HG02623 (cell line): Measurements from ENCODE around the gene PRSS8.
"Not testable (repeated sequence)": the region's sequence is repeated elsewhere in the genome, so short reads cannot be mapped to it uniquely, and the experiment has no call there.

Experiments
- ATAC-seq: cut with Tn5 transposase; IDR thresholded peaks from one replicate; pipeline ENCODE4 v1.9.1; 2021; ENCODE audit warnings: moderate library complexity; ENCODE audit not compliant: unreplicated experiment

PRSS8 gene

GRCh38 chr16:31145398-31145990 is 10.0 kb upstream of the PRSS8 start:
- no peak for ATAC-seq

DNA sequence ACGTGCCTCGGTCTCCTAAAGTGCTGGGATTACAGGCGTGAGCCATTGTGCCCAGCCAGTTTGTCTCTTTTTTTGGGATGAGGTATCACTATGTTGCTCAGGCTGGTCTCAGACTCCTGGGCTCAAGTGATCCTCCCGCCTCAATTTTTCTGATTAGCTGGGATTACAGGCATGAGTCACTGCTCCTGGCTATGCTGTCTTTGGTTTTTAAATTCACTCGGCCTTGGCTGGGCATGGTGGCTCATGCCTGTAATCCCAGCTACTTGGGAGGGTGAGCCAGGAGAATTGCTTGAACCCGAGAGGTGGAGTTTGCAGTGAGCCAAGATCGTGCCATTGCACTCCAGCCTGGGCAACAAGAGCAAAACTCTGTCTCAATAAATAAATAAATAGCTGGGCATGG is 8.9 kb upstream of the PRSS8 start:
- not testable (repeated sequence) for ATAC-seq

- no peak for ATAC-seq
Measured at GRCh38 chr16:31143694-31144148, 8.2 kb upstream of the PRSS8 start.

- no peak for ATAC-seq
Measured at GRCh38 chr16:31143011-31143693, 7.6 kb upstream of the PRSS8 start.

- peak; percentile 81 for ATAC-seq
Measured at GRCh38 chr16:31142109-31143010, 6.8 kb upstream of the PRSS8 start.

DNA sequence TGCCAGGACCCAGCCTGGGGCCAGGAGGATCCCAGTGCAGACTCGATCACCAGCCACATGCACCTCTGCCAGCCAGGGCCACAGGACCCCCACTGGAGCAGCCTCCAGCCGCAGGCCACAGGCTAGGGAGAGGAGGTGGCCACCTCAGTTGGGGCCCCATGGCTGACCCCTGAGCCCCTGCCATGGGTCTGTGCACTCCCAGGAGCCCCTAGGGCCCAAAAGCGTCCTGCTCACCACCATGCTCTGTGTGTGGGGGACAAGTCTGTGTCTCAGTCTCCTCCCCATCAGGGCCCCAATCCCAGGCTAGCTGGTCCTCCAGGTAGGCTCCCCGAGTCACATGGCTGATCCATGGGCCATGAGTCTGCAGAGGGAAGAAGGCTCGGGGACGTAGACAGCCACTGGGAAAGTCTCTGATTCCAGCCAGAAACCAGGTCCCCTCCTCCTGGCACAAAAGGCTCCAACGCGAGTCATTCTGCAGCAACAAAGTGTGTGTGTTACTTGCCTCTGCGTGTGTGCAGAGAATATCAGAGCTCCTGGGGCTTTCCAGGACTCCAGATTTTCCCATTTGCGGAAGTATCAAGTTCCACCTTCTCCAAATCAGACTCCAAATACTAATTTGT is 6.1 kb upstream of the PRSS8 start:
- ATAC-seq, result no peak

- ATAC-seq, result not testable (repeated sequence)
Measured at GRCh38 chr16:31141071-31141469, 5.5 kb upstream of the PRSS8 start.

- ATAC-seq, result no peak
Measured at GRCh38 chr16:31138621-31139578, 3.4 kb upstream of the PRSS8 start.

GRCh38 chr16:31136822-31137499 is 1.4 kb upstream of the PRSS8 start:
- not testable (repeated sequence) for ATAC-seq

GRCh38 chr16:31136287-31136662 is 748 bp upstream of the PRSS8 start:
- no peak for ATAC-seq

DNA sequence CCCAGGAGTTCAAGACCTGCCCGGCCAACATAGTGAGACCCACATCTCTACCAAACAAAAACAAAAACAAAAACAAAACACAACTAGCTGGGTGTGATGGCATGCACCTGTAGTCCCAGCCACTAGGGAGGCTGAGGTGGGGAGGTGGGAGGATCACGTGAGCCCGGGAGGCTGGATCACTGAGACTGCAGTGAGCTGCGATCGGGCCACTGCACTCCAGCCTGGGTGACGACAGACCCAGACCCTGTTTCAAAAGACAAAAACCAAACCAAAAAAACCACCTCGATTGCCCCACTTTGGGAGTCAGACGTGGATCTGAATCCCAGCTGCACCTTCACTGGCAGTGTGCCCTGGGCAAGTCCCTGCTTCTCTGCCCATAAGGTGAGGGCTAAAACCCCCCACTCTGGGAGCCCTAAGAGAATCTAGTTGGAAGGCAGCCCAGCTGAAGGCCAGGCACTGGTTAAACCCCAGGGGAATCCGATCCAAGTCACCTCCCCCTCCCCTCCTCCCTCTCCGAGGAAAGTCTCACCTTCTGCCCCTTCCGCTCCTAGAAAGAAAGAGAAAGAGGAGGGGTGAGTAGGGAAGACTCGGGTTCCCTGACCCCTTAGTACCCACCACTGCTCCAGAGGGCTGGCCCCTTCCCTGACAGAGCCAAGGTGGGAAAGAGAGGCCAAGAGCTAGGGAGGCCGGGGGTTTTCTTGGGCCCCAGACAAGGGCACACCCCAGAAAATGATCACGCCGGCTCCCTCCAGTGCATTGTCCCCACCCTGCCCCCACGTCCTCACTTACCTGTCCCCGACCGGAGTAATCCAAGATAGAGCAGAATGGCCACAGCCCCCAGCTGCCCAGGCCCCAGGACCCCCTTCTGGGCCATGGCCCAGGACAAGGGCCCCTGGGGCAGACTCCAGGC is 647 bp downstream of the PRSS8 start:
- no peak for ATAC-seq

GRCh38 chr16:31134091-31134571 is 1.4 kb downstream of the PRSS8 start:
- no peak for ATAC-seq

GRCh38 chr16:31133046-31133501 is 2.5 kb downstream of the PRSS8 start:
- ATAC-seq, result no peak

DNA sequence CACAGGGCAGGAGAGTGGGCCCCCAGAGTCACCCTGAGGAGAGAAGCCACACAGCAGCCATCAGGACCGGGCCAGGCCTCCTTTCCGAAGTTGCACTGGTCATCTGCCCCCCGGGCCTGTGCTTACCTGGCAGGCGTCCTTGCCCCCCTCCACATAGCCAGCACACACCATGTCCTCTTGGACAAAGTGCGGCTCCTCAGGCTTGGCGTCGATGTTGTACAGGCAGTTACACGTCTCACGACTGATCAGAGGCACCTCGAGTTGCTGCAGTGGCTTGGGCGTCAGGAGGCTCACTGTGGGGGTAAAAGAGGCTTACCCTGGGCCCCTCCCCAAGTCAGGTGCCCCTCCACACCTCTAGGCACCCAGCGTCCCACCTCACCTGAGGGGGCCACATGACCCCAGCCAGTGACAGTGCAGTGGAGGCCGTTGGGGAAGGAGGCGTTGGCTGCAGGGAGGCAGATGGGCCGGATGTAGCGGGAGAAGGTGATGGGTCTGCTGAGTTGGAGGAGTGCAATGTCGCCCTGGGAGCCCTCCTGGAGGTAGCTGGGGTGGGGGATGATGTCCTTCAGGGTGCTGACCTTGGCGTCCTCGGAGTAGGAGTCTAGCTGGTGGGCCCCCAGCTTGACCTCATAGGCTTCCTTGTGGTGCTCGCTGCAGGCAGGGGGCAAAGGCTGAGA is 3.1 kb downstream of the PRSS8 start:
- ATAC-seq, result no peak

- ATAC-seq, result no peak
Measured at GRCh38 chr16:31131841-31132271, 3.7 kb downstream of the PRSS8 start.

- no peak for ATAC-seq
Measured at GRCh38 chr16:31131416-31131815, 4.1 kb downstream of the PRSS8 start.

- no peak for ATAC-seq
Measured at GRCh38 chr16:31130899-31131298, 4.6 kb downstream of the PRSS8 start.
